HepG2 (cell line): ENCODE data around the gene SLC4A5. TPM values are rescaled to one million over a fixed set of nuclear protein-coding genes. Genes with fewer than 3 reads are reported as not detected.

Source experiments
- ATAC-seq: fragments of 200-7000 bp; cut with Tn5 transposase; 3 replicates; pipeline ENCODE4 v1.9.1; 2020; ENCODE audit warnings: mild to moderate bottlenecking, moderate library complexity
- BruUV-seq: library from RNA; stranded (reverse); fragments of 400-500 nt; replicated peaks from 2 replicates; lab custom pipeline; 2021; lab: Mats Ljungman, UMichigan
- CTCF ChIA-PET: fragments of 300-600 bp; formaldehyde crosslinking; extraction: SDS; loops from one replicate; lab custom pipeline; 2021; ENCODE audit warnings: low total read pairs, inconsistent platforms, low intra/inter-chr PET ratio; lab: Yijun Ruan, JAX
- POLR2A ChIA-PET: fragments of 350-600 bp; sonication (Branson Sonifier 250); formaldehyde crosslinking; loops from one replicate; lab custom pipeline; 2020; ENCODE audit warnings: antibody characterized with exemption, inconsistent platforms; lab: Yijun Ruan, JAX
- DNase-seq: peaks from one replicate; pipeline ENCODE4 v3.0.0-alpha.2; 2015; ENCODE audit warnings: low spot score
- FAIRE-seq: peaks from 3 replicates; lab custom pipeline; 2011; peaks lifted over from hg19 to GRCh38; lab: Jason Lieb, UNC
- H2AFZ ChIP-seq: one replicate; pipeline ENCODE4 v1.6.1; 2011; ENCODE audit warnings: low read length, inconsistent platforms
- H3K27ac ChIP-seq: fragments of 300-600 bp; 3 replicates; pipeline ENCODE4 v1.8.0; 2011; ENCODE audit warnings: mixed run types, mild to moderate bottlenecking, mixed read lengths, low read length, inconsistent platforms; ENCODE audit not compliant: insufficient read depth; ENCODE audit errors: extremely low read length
- H3K27me3 ChIP-seq, 2 experiments: fragments of 200-600 bp in 1 of 2; 2 replicates in 1 of 2; 3 replicates in 1 of 2; pipeline versions ENCODE4 v1.6.0 to v1.8.0; 2011; ENCODE audit warnings: low read length in 2 of 2, mild to moderate bottlenecking in 2 of 2, moderate library complexity in 2 of 2, inconsistent platforms in 1 of 2; ENCODE audit not compliant: insufficient read depth in 2 of 2, control insufficient read depth in 1 of 2
- H3K36me3 ChIP-seq, 2 experiments: fragments of 200-600 bp in 1 of 2; replicated peaks in 1 of 2; 2 replicates in 1 of 2; 3 replicates in 1 of 2; pipeline versions ENCODE4 v1.5.1 to v1.8.0; 2011; ENCODE audit warnings: low read length in 2 of 2, inconsistent platforms in 1 of 2; ENCODE audit not compliant: insufficient read depth in 2 of 2, control insufficient read depth in 1 of 2
- H3K4me1 ChIP-seq: 2 replicates; pipeline ENCODE4 v1.5.1; 2012; ENCODE audit warnings: low read length, inconsistent platforms; ENCODE audit not compliant: insufficient read depth
- H3K4me2 ChIP-seq: 2 replicates; pipeline ENCODE4 v1.6.0; 2011; ENCODE audit warnings: low read depth, low read length, inconsistent platforms
- H3K4me3 ChIP-seq, 3 experiments: fragments of 200-600 bp in 1 of 3; sonication (generic), shearing (Covaris generic) in 1 of 3; replicated peaks in 1 of 3; 2 replicates each; pipeline ENCODE4 v1.5.1; 2011 to 2016; ENCODE audit warnings: low read length in 3 of 3, inconsistent platforms in 2 of 3, low read depth in 2 of 3, mild to moderate bottlenecking in 2 of 3, control low read depth in 1 of 3, mixed read lengths in 1 of 3; ENCODE audit not compliant: insufficient read depth in 1 of 3
- H3K79me2 ChIP-seq: one replicate; pipeline ENCODE4 v1.6.1; 2011; ENCODE audit warnings: low read length, inconsistent platforms; ENCODE audit not compliant: insufficient read depth
- H3K9ac ChIP-seq: 2 replicates; pipeline ENCODE4 v1.6.0; 2011; ENCODE audit warnings: mild to moderate bottlenecking, low read depth, low read length, inconsistent platforms; ENCODE audit not compliant: insufficient read depth
- H3K9me3 ChIP-seq: 2 replicates; pipeline ENCODE4 v1.5.1; 2012; ENCODE audit warnings: mild to moderate bottlenecking, low read length
- H4K20me1 ChIP-seq: 2 replicates; pipeline ENCODE4 v1.6.0; 2011; ENCODE audit warnings: inconsistent platforms, mild to moderate bottlenecking, low read length, moderate library complexity; ENCODE audit not compliant: insufficient read depth
- ATM ChIP-seq: fragments of 450-650 bp; IDR thresholded peaks from 2 replicates; pipeline ENCODE4 v1.7.1; 2017; ENCODE audit warnings: mild to moderate bottlenecking, borderline replicate concordance
- CBX2 ChIP-seq, 2 experiments: fragments of 200-600 bp in 1 of 2; sonication (generic); formaldehyde crosslinking in 1 of 2; IDR thresholded peaks; 2 replicates each; pipeline versions ENCODE4 v1.7.0 to v1.8.1; 2018 to 2022; ENCODE audit warnings: low read depth in 2 of 2, low read length in 1 of 2, mild to moderate bottlenecking in 1 of 2, missing genetic modification reagents in 1 of 2
- MYC ChIP-seq: sonication (generic); formaldehyde crosslinking; IDR thresholded peaks from 2 replicates; pipeline ENCODE4 v1.9.0; 2021; ENCODE audit warnings: missing genetic modification reagents, borderline replicate concordance
- TBX2 ChIP-seq: sonication (generic); formaldehyde crosslinking; IDR thresholded peaks from 2 replicates; pipeline ENCODE4 v1.5.0; 2020; ENCODE audit warnings: missing genetic modification reagents, mild to moderate bottlenecking, borderline replicate concordance
- ZNF292 ChIP-seq: sonication (generic); formaldehyde crosslinking; IDR thresholded peaks from 2 replicates; pipeline ENCODE4 v1.8.1; 2022; ENCODE audit warnings: mild to moderate bottlenecking, low read depth, missing genetic modification reagents, borderline replicate concordance
- ZNF331 ChIP-seq: sonication (generic); formaldehyde crosslinking; IDR thresholded peaks from 2 replicates; pipeline ENCODE4 v1.4.0; 2020; ENCODE audit warnings: missing genetic modification reagents
- ZNF746 ChIP-seq: sonication (generic); formaldehyde crosslinking; IDR thresholded peaks from 2 replicates; pipeline ENCODE4 v1.8.0; 2022; ENCODE audit warnings: mild to moderate bottlenecking, missing genetic modification reagents
- ZNF883 ChIP-seq: sonication (generic); formaldehyde crosslinking; IDR thresholded peaks from 2 replicates; pipeline ENCODE4 v1.5.1; 2020; ENCODE audit warnings: mild to moderate bottlenecking, missing genetic modification reagents; ENCODE audit errors: not compliant biosample characterization
- WGBS: methylation state at CpG from one replicate; pipeline ENCODE4 v1.1.6; 2017; ENCODE audit warnings: low lambda C conversion rate; 5-methylcytosine and 5-hydroxymethylcytosine counted together
- in situ Hi-C: cut with HindIII; loops from 2 replicates; pipeline ENCODE4 v1.10.0; 2017; ENCODE audit warnings: low pct_unique_long_range_greater_than_20kb; ENCODE audit not compliant: extremely low pct_ligation_motif_present
- intact Hi-C: fragments of 100-400 bp; cut with micrococcal nuclease; formaldehyde crosslinking; loops from one replicate; pipeline ENCODE4 v1.10.0; 2022; ENCODE audit not compliant: unreplicated experiment
- polyA plus RNA-seq, 8 experiments: library from polyadenylated mRNA; depleted of rRNA in 3 of 8; stranded (reverse) in 7 of 8; unstranded in 1 of 8; fragments of >200 nt; fragmentation: Illumina TruSeq in 4 of 8; extraction: Trizol in 4 of 8; gene quantifications; 2 replicates each; pipeline versions ENCODE4 v1.2.1 to v1.2.3, GENCODE V29; 2011 to 2016; ENCODE audit warnings: low read depth in 4 of 8, missing spikeins in 1 of 8, mixed read lengths in 1 of 8; ENCODE audit not compliant: insufficient read depth in 1 of 8
- total RNA-seq, 5 experiments: library from RNA; depleted of rRNA; stranded (reverse); fragments of >200 nt; fragmentation: Illumina TruSeq; extraction: Trizol; gene quantifications; 2 replicates each; pipeline ENCODE4 v1.2.3, GENCODE V29; 2016; ENCODE audit warnings: low read depth in 1 of 5
- TF ChIP-seq, protein P1 (sequence below): sonication (generic); formaldehyde crosslinking; IDR thresholded peaks from 2 replicates; pipeline ENCODE4 v1.8.0; 2022; ENCODE audit warnings: low read depth, missing genetic modification reagents
- TF ChIP-seq, protein P2 (sequence below): sonication (generic); formaldehyde crosslinking; IDR thresholded peaks from 2 replicates; pipeline ENCODE4 v1.4.0; 2020; ENCODE audit warnings: mild to moderate bottlenecking, missing genetic modification reagents

Gene SLC4A5
- total and polyA plus RNA-seq, 2 of the 13 experiments (the other 11 are each of a cell fraction or from before 2014, with no cell fraction given), result 0.50 TPM; not detected in 1

DNA sequence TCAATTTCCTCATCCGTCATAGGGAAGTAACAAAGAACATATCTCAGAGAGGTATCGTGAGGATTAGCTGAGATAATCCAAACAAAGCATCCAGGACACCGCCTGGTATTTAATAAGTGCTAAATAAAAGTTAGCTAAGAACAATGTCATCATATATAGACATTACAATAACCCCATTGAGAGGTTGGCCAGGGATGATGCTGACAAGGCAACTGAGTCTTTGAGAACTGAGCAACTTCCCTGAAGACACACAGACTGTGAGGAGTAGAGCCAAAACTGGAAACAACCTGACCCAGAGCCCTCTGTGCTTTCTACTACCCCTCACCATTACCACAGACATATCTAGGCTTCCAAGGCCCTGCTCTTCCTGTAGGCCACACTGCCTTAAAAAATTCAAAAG lies 38.5 kb upstream of the SLC4A5 start (continued):
- TF ChIP-seq ZNF883 (CRISPR knock-in tag), result no peak

DNA sequence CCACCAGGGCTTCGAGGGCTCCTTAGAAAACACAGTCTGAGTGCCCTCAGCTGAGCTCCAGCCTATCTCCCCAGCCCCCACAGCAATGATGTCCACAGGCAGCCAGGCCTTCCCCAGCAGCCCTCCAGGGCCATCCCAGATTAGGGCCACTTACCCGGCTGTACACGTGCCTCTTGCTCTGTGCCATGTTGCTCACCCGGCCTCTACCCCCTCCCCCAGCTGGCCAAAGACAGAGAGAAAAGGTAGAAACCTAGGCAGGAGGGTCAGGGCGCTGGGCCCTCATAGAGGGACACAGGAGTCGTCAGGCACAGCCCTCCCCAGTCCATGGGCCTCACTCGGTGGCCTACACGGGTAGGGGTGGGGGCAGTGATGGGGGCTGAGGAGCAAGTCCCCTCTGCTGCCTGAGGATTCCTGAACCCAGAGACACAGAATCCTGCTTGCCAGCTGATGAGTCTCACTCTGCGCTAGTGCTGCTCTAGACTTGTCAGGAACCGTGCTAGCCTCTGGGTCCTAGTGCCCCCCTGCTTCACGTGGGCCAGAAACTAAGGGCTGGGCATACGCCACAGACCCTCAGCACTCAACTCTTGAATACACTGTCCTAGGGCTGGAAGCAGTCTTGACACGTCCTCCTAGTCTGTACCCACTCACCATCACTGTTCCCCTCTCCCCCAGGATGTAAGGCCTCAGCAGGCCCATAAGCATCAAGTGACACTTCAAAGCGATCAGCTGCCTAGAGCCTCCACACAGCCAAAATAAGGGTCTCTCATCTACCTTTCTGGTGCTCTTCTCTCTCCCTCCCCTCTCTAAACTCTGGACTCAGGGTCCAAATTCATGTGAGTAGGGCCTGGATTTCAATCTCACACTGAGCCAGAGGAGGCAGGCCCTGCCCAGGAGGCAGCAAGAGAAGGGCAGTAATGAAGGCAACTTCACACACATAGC lies 36.9 kb upstream of the SLC4A5 start, which contains the start of gene DCTN1:
DCTN1 (minus strand) TSS at position 461 of the 939 bp plus-strand sequence; CDS start at position 187, 274 bp downstream.
- H4K20me1 ChIP-seq, result peaks cover 14% of the 10 kb centered on the region; the same call in 1 of the 2 replicates
- H2AFZ ChIP-seq, result no peak within 1 kb of the TSS
- WGBS, result 64% methylated on average over 13 of the region's 14 CpGs
- peak; percentile 25 for DNase-seq
- intact Hi-C loops (no loop called here), in situ Hi-C loops (no loop called here)
- no peak within 1 kb of the TSS for H3K27ac ChIP-seq
- peak; percentile 60 for FAIRE-seq
- H3K4me2 ChIP-seq, result peak within 1 kb of the TSS; percentile 54
- H3K36me3 ChIP-seq, result peaks cover 18 to 42% of the 10 kb centered on the region in 2 experiments
- no peaks in the 10 kb centered on the region for H3K27me3 ChIP-seq
- BruUV-seq, result no TSS peak
- no peaks in the 10 kb centered on the region for H3K9me3 ChIP-seq
- CTCF ChIA-PET, result no interaction called here
- peaks cover 54% of the 10 kb centered on the region for H3K79me2 ChIP-seq
- H3K9ac ChIP-seq, result no peak within 1 kb of the TSS
- peak within 1 kb of the TSS in 1 of 3 experiments; percentile 47; a peak in 1 of 6 replicates for H3K4me3 ChIP-seq
- peak; percentile 88 for ATAC-seq
- H3K4me1 ChIP-seq, result peaks cover 26% of the 10 kb centered on the region
- POLR2A ChIA-PET, result interaction anchor here (1.0 kb wide), 1 partner anchor 11 kb away, joined by 4 read pairs; no protein-coding TSS in a partner anchor
- TF ChIP-seq MYC (peak; percentile 52; the same call in 1 of the 2 replicates), ZNF746 (CRISPR knock-in tag) (no peak), ZNF292 (CRISPR knock-in tag) (peak; percentile 83; the same call in 1 of the 2 replicates), ATM (no peak), ZNF331 (CRISPR knock-in tag) (peak; percentile 24; the same call in 1 of the 2 replicates), CBX2 (IDR thresholded peaks at IDR 0.05; ENCODE audit: low read depth, low read length) (no peak), CBX2 (CRISPR knock-in tag; IDR thresholded peaks at IDR 0.05; ENCODE audit: low read depth) (0 out of 2 replicates have a peak, but pooled peaks have one; percentile 34), TBX2 (CRISPR knock-in tag) (0 out of 2 replicates have a peak, but pooled peaks have one; percentile 24)
- TF ChIP-seq, protein P1, sequence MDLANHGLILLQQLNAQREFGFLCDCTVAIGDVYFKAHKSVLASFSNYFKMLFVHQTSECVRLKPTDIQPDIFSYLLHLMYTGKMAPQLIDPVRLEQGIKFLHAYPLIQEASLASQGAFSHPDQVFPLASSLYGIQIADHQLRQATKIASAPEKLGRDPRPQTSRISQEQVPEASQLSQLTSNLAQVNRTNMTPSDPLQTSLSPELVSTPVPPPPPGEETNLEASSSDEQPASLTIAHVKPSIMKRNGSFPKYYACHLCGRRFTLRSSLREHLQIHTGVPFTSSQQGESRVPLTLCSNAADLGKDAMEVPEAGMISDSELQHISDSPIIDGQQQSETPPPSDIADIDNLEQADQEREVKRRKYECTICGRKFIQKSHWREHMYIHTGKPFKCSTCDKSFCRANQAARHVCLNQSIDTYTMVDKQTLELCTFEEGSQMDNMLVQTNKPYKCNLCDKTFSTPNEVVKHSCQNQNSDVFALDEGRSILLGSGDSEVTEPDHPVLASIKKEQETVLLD (CRISPR knock-in tag), result no peak
- TF ChIP-seq, protein P2, sequence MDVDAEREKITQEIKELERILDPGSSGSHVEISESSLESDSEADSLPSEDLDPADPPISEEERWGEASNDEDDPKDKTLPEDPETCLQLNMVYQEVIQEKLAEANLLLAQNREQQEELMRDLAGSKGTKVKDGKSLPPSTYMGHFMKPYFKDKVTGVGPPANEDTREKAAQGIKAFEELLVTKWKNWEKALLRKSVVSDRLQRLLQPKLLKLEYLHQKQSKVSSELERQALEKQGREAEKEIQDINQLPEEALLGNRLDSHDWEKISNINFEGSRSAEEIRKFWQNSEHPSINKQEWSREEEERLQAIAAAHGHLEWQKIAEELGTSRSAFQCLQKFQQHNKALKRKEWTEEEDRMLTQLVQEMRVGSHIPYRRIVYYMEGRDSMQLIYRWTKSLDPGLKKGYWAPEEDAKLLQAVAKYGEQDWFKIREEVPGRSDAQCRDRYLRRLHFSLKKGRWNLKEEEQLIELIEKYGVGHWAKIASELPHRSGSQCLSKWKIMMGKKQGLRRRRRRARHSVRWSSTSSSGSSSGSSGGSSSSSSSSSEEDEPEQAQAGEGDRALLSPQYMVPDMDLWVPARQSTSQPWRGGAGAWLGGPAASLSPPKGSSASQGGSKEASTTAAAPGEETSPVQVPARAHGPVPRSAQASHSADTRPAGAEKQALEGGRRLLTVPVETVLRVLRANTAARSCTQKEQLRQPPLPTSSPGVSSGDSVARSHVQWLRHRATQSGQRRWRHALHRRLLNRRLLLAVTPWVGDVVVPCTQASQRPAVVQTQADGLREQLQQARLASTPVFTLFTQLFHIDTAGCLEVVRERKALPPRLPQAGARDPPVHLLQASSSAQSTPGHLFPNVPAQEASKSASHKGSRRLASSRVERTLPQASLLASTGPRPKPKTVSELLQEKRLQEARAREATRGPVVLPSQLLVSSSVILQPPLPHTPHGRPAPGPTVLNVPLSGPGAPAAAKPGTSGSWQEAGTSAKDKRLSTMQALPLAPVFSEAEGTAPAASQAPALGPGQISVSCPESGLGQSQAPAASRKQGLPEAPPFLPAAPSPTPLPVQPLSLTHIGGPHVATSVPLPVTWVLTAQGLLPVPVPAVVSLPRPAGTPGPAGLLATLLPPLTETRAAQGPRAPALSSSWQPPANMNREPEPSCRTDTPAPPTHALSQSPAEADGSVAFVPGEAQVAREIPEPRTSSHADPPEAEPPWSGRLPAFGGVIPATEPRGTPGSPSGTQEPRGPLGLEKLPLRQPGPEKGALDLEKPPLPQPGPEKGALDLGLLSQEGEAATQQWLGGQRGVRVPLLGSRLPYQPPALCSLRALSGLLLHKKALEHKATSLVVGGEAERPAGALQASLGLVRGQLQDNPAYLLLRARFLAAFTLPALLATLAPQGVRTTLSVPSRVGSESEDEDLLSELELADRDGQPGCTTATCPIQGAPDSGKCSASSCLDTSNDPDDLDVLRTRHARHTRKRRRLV (CRISPR knock-in tag), result no peak
